ENCODE results near the gene MPZL3. TPM values are rescaled to one million over a fixed set of nuclear protein-coding genes. Genes with fewer than 3 reads are reported as not detected.
A peak's percentile ranks its signal among the peaks of the same experiment; 100 is the strongest.

MPZL3 gene
- total and polyA plus RNA-seq, 2 experiments from 2014 or later, result 0.92 to 2.9 TPM

- Mint-ChIP-seq H3K9me3 (no peaks in the 10 kb centered on the region), H3K4me3 (no peak overlapping the region; the same call in 2 of the 3 replicates), H3K27ac (no peak overlapping the region), H3K36me3 (ENCODE audit: low read depth) (no peaks in the 10 kb centered on the region), H3K27me3 (ENCODE audit: insufficient read depth, low read depth, poor library complexity) (peaks cover 14% of the 10 kb centered on the region), H3K4me1 (peaks cover 47% of the 10 kb centered on the region)
- H3K27me3 ChIP-seq (ENCODE audit: insufficient read depth), result no peaks in the 10 kb centered on the region
- no peaks in the 10 kb centered on the region for H3K36me3 ChIP-seq (ENCODE audit: insufficient read depth)
- DNase-seq (ENCODE audit: low spot score) (no peak), ATAC-seq (no peak)
- no peak for TF ChIP-seq EZH2 (IDR thresholded peaks at IDR 0.05; ENCODE audit: low read depth, unreplicated experiment)
- TF ChIP-seq CREB1 (CRISPR knock-in tag; IDR thresholded peaks at IDR 0.05; ENCODE audit: low read depth), result no peak
- no peak for TF ChIP-seq ETS1 (IDR thresholded peaks at IDR 0.05)
- TF ChIP-seq JUNB (IDR thresholded peaks at IDR 0.05; ENCODE audit: unreplicated experiment), result no peak
- TF ChIP-seq ZNF462 (CRISPR knock-in tag; IDR thresholded peaks at IDR 0.05), result no peak
- TF ChIP-seq STAT1 (IDR thresholded peaks at IDR 0.05; ENCODE audit: unreplicated experiment), result no peak
- no peak for TF ChIP-seq NANOG (IDR thresholded peaks at IDR 0.05; ENCODE audit: borderline replicate concordance)
- no peak for TF ChIP-seq ZNF331 (CRISPR knock-in tag; IDR thresholded peaks at IDR 0.05; ENCODE audit: low read depth)
- TF ChIP-seq POLR2AphosphoS5 (IDR thresholded peaks at IDR 0.05; ENCODE audit: low read depth), result no peak
- no peaks in the 10 kb centered on the region for H4K20me1 ChIP-seq (replicated peaks; ENCODE audit: insufficient read depth)
- peak overlapping the region; percentile 65 for H3K4me2 ChIP-seq
- peak overlapping the region; percentile 40; the same call in 1 of the 2 replicates for H3K27ac ChIP-seq (ENCODE audit: low read depth)
- H3F3A ChIP-seq (replicated peaks; ENCODE audit: low read depth), result no peaks in the 10 kb centered on the region
- H3K4me1 ChIP-seq (ENCODE audit: insufficient read depth), result peaks cover 48% of the 10 kb centered on the region
- peaks cover 4% of the 10 kb centered on the region; the same call in 1 of the 2 replicates for H3K9me2 ChIP-seq (ENCODE audit: insufficient read depth)
- H3K79me2 ChIP-seq (replicated peaks; ENCODE audit: insufficient read depth), result no peaks in the 10 kb centered on the region
- H2AFZ ChIP-seq, result peak overlapping the region; percentile 12; the same call in 1 of the 2 replicates
- H3K4me3 ChIP-seq, result no peak overlapping the region
Observed at GRCh38 chr11:118213201-118213600, 39.0 kb downstream of the MPZL3 start.

Measured in GM23338 (cell line).